Measurements from ENCODE around the gene CR1L.

- TF ChIP-seq EZH2 (IDR thresholded peaks at IDR 0.05; ENCODE audit: low read length, missing control alignments) (no peak), CTCF (conservative IDR thresholded peaks at IDR 0.05 in 1 of 2, IDR thresholded peaks at IDR 0.05 in 1 of 2; ENCODE audit: low read depth in 1 of 2, low read length in 2 of 2) (no peak)
These were observed 624 bp upstream of the CR1L start for GRCh38 chr1:207644166-207644851.
